B cell (primary cell): ENCODE data around the gene PGLYRP3. TPM values are rescaled to one million over a fixed set of nuclear protein-coding genes. Genes with fewer than 3 reads are reported as not detected.

Experiments
- ATAC-seq: fragments of 200-7000 bp; cut with Tn5 transposase; one replicate; pipeline ENCODE4 v1.10.0; 2021; ENCODE audit warnings: low read depth, mild to moderate bottlenecking, moderate number of reproducible peaks, moderate library complexity
- CTCF ChIA-PET: fragments of 350-600 bp; sonication (Branson Sonifier 250); formaldehyde crosslinking; loops from one replicate; lab custom pipeline; 2021; ENCODE audit warnings: antibody characterized with exemption, inconsistent platforms; lab: Charles Lee
- POLR2A ChIA-PET: fragments of 350-600 bp; sonication (Branson Sonifier 250); formaldehyde crosslinking; loops from one replicate; lab custom pipeline; 2021; ENCODE audit warnings: antibody characterized with exemption; lab: Charles Lee
- DNase-seq: peaks from one replicate; pipeline ENCODE4 v3.0.0; 2013
- H2AFZ ChIP-seq: 2 replicates; pipeline ENCODE4 v1.6.1; 2012; ENCODE audit warnings: mild to moderate bottlenecking, low read depth, low read length; ENCODE audit not compliant: insufficient read depth, poor library complexity, severe bottlenecking
- H3K27ac ChIP-seq, 2 donors: 1 replicate in 1 of 2; 2 replicates in 1 of 2; pipeline ENCODE4 v1.5.1; 2012 to 2013; ENCODE audit warnings: low read length in 2 of 2, mild to moderate bottlenecking in 2 of 2, moderate library complexity in 1 of 2
- H3K27me3 ChIP-seq, 4 experiments: fragments of 200-600 bp in 1 of 4; sonication (generic) in 1 of 4; replicated peaks in 1 of 4; 1 replicate in 2 of 4; 2 replicates in 2 of 4; pipeline versions ENCODE4 v1.6.1 to v1.7.0; 2013 to 2016; ENCODE audit warnings: low read length in 3 of 4, mild to moderate bottlenecking in 2 of 4, mixed read lengths in 1 of 4, moderate library complexity in 1 of 4; ENCODE audit not compliant: insufficient read depth in 4 of 4, control insufficient read depth in 3 of 4; ENCODE audit errors: control extremely low read depth in 1 of 4
- H3K36me3 ChIP-seq, 2 experiments: replicated peaks in 1 of 2; 1 replicate in 1 of 2; 2 replicates in 1 of 2; pipeline versions ENCODE4 v1.6.1 to v1.7.1; 2013; ENCODE audit warnings: low read length in 1 of 2; ENCODE audit not compliant: insufficient read depth in 2 of 2, control insufficient read depth in 1 of 2; ENCODE audit errors: control extremely low read depth in 1 of 2, extremely low read depth in 1 of 2
- H3K4me1 ChIP-seq, 2 donors: fragments of 200-600 bp in 1 of 2; sonication (generic) in 1 of 2; 1 replicate in 1 of 2; 2 replicates in 1 of 2; pipeline versions ENCODE4 v1.5.1 to v1.6.1; 2013 to 2017; ENCODE audit warnings: low read length in 2 of 2; ENCODE audit not compliant: control insufficient read depth in 2 of 2, insufficient read depth in 2 of 2
- H3K4me2 ChIP-seq: replicated peaks from 2 replicates; pipeline ENCODE3; 2012; ENCODE audit warnings: mild to moderate bottlenecking, low read depth, low read length; ENCODE audit not compliant: poor library complexity, severe bottlenecking
- H3K4me3 ChIP-seq, 5 experiments: fragments of 200-600 bp in 1 of 5; sonication (generic) in 1 of 5; 1 replicate in 3 of 5; 2 replicates in 2 of 5; pipeline versions ENCODE4 v1.5.1 to v1.7.0; 2011 to 2016; ENCODE audit warnings: low read length in 4 of 5, mild to moderate bottlenecking in 4 of 5, low read depth in 2 of 5, control low read depth in 1 of 5, moderate library complexity in 1 of 5; ENCODE audit not compliant: insufficient read depth in 1 of 5; ENCODE audit errors: control extremely low read depth in 1 of 5, extremely low read depth in 1 of 5
- H3K79me2 ChIP-seq: fragments of 200-600 bp; sonication (generic); one replicate; pipeline ENCODE4 v1.6.0; 2016; ENCODE audit warnings: low read length; ENCODE audit not compliant: control insufficient read depth, insufficient read depth
- H3K9ac ChIP-seq: fragments of 200-600 bp; sonication (generic); 2 replicates; pipeline ENCODE4 v1.6.1; 2017; ENCODE audit warnings: mild to moderate bottlenecking, low read length, moderate library complexity
- H3K9me3 ChIP-seq, 3 donors: one replicate each; pipeline versions ENCODE4 v1.6.1 to v1.7.1; 2013; ENCODE audit warnings: low read length in 2 of 3; ENCODE audit not compliant: control insufficient read depth in 2 of 3, insufficient read depth in 1 of 3; ENCODE audit errors: control extremely low read depth in 1 of 3
- H4K20me1 ChIP-seq: 2 replicates; pipeline ENCODE4 v1.6.0; 2012; ENCODE audit warnings: mild to moderate bottlenecking, low read length; ENCODE audit not compliant: insufficient read depth, control insufficient read depth, poor library complexity, severe bottlenecking
- H3K27ac Mint-ChIP-seq: one replicate; pipeline ENCODE4 v1.8.0; 2021; ENCODE audit warnings: mixed read lengths
- H3K27me3 Mint-ChIP-seq: one replicate; pipeline ENCODE4 v1.8.0; 2021; ENCODE audit warnings: mixed read lengths
- H3K4me1 Mint-ChIP-seq: one replicate; pipeline ENCODE4 v1.8.0; 2021; ENCODE audit warnings: mixed read lengths
- H3K4me3 Mint-ChIP-seq: one replicate; pipeline ENCODE4 v1.8.0; 2021; ENCODE audit warnings: mixed read lengths
- H3K9me3 Mint-ChIP-seq: one replicate; pipeline ENCODE4 v1.8.0; 2022; ENCODE audit warnings: mixed read lengths; ENCODE audit not compliant: insufficient read depth
- EZH2 ChIP-seq: IDR thresholded peaks from 2 replicates; pipeline ENCODE4 v1.6.1; 2012; ENCODE audit warnings: borderline replicate concordance, low read depth, mild to moderate bottlenecking, moderate library complexity, low read length; ENCODE audit not compliant: insufficient read depth, poor library complexity, severe bottlenecking
- WGBS: methylation state at CpG from one replicate; pipeline ENCODE4 v1.1.5; 2013; ENCODE audit warnings: missing lambda C conversion rate; ENCODE audit not compliant: insufficient coverage; 5-methylcytosine and 5-hydroxymethylcytosine counted together
- intact Hi-C: fragments of 100-400 bp; cut with micrococcal nuclease; formaldehyde crosslinking; loops from one replicate; pipeline ENCODE4 v1.10.0; 2022
- polyA plus RNA-seq: library from polyadenylated mRNA; depleted of rRNA; stranded (reverse); fragments of >200 nt; gene quantifications from 2 replicates; pipeline ENCODE4 v1.2.3, GENCODE V29; 2012
- total RNA-seq, 2 donors: library from RNA; stranded (reverse); fragments of 120-200 nt in 1 of 2; gene quantifications; 1 replicate in 1 of 2; 2 replicates in 1 of 2; pipeline versions ENCODE4 v1.2.3 to v1.2.4, GENCODE V29; 2013 to 2022
- TF ChIP-seq, protein P1 (sequence below): fragments of 200-600 bp; IDR thresholded peaks from one replicate; pipeline ENCODE4 v1.8.0; 2022; ENCODE audit warnings: antibody characterized with exemption, mild to moderate bottlenecking

PGLYRP3 gene
- total and polyA plus RNA-seq, 2 donors (not counting 1 experiment from before 2014, with no cell fraction given) = not detected

DNA sequence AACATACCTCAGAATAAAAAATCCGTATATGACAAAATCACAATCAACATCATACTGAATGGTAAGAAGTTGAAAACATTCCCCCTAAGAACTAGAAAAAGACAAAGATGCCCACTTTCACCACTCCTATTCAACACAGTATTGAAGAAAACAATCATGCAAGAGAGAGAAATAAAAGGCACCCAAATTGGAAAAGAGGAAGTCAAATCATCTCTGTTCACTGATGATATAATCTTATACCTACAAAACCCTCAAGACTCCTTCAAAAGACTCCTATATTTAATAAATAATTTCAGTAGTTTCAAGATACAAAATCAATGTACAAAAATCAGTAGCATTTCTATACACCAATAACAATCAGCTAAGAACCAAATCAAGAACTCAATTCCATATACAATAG lies 21.1 kb upstream of the PGLYRP3 start:
- H3K36me3 ChIP-seq = no peaks in the 10 kb centered on the region
- ATAC-seq (no peak), DNase-seq (no peak)
- no peaks in the 10 kb centered on the region for H3K79me2 ChIP-seq
- ChIA-PET CTCF (interaction anchor here (2.2 kb wide), 1 partner anchor 18 kb away, joined by 4 read pairs; no protein-coding TSS in a partner anchor), POLR2A (no interaction called here)
- intact Hi-C loops = no loop called here
- no peaks in the 10 kb centered on the region for H4K20me1 ChIP-seq
- H3K4me3 Mint-ChIP-seq = no peak overlapping the region
- no CpG with 5 or more reads among the region's 1 CpG for WGBS
- peaks cover 3 to 18% (median 14%) of the 10 kb centered on the region in 3 donors for H3K9me3 ChIP-seq
- no peak overlapping the region for H3K27ac ChIP-seq
- peaks cover 0 to 33% (median 11%) of the 10 kb centered on the region in 4 experiments for H3K27me3 ChIP-seq
- H3K4me3 ChIP-seq = no peak overlapping the region
- TF ChIP-seq EZH2 = no peak
- TF ChIP-seq, protein P1, sequence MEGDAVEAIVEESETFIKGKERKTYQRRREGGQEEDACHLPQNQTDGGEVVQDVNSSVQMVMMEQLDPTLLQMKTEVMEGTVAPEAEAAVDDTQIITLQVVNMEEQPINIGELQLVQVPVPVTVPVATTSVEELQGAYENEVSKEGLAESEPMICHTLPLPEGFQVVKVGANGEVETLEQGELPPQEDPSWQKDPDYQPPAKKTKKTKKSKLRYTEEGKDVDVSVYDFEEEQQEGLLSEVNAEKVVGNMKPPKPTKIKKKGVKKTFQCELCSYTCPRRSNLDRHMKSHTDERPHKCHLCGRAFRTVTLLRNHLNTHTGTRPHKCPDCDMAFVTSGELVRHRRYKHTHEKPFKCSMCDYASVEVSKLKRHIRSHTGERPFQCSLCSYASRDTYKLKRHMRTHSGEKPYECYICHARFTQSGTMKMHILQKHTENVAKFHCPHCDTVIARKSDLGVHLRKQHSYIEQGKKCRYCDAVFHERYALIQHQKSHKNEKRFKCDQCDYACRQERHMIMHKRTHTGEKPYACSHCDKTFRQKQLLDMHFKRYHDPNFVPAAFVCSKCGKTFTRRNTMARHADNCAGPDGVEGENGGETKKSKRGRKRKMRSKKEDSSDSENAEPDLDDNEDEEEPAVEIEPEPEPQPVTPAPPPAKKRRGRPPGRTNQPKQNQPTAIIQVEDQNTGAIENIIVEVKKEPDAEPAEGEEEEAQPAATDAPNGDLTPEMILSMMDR = no peak
- no peak overlapping the region for H3K4me2 ChIP-seq
- no peaks in the 10 kb centered on the region for H3K4me1 ChIP-seq
- no peaks in the 10 kb centered on the region for H3K4me1 Mint-ChIP-seq
- H3K27ac Mint-ChIP-seq = no peak overlapping the region
- H3K9me3 Mint-ChIP-seq = peaks cover 7% of the 10 kb centered on the region
- no peak overlapping the region for H2AFZ ChIP-seq
- H3K27me3 Mint-ChIP-seq = peaks cover 51% of the 10 kb centered on the region
- no peak overlapping the region for H3K9ac ChIP-seq

DNA sequence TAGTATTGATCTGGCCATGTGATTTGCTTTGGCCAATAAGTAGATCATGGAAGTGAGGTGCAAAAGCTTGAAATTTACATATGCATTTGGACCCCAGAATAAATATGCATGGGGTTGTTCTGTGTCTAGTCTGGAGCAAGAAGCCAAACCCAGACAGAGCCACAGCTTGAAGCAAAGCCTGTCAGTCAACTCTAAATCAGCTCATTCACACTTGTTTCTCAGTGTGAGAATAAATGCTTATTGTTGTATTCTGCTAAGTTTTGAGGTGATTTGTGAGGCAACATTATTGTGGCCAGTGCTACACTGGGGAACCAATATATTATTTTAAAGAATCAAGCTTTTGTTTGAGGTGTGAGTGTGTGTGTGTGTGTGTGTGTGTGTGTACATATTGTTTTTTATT lies 12.2 kb upstream of the PGLYRP3 start:
- Mint-ChIP-seq H3K4me1 (no peaks in the 10 kb centered on the region), H3K27me3 (peaks cover 39% of the 10 kb centered on the region), H3K9me3 (peaks cover 15% of the 10 kb centered on the region), H3K4me3 (no peak overlapping the region), H3K27ac (no peak overlapping the region)
- no peak for DNase-seq
- H2AFZ ChIP-seq = no peak overlapping the region
- H3K4me2 ChIP-seq = no peak overlapping the region
- H3K27ac ChIP-seq = no peak overlapping the region
- no peak overlapping the region for H3K9ac ChIP-seq
- no peak for TF ChIP-seq EZH2
- TF ChIP-seq, protein P1 = no peak
- H3K79me2 ChIP-seq = no peaks in the 10 kb centered on the region
- ChIA-PET POLR2A (no interaction called here), CTCF (no interaction called here)
- peaks cover 0 to 20% (median 3%) of the 10 kb centered on the region in 4 experiments for H3K27me3 ChIP-seq
- H3K36me3 ChIP-seq = no peaks in the 10 kb centered on the region
- no peak overlapping the region for H3K4me3 ChIP-seq
- H3K4me1 ChIP-seq = no peaks in the 10 kb centered on the region
- ATAC-seq = no peak
- intact Hi-C loops = no loop called here
- H3K9me3 ChIP-seq = peaks cover 2 to 18% (median 16%) of the 10 kb centered on the region in 3 donors
- no peaks in the 10 kb centered on the region for H4K20me1 ChIP-seq
